ENCODE results near the gene PTPRG.

GRCh38 chr3:61673651-61674050, 112.3 kb downstream of the PTPRG start:
- TF ChIP-seq, protein P1, sequence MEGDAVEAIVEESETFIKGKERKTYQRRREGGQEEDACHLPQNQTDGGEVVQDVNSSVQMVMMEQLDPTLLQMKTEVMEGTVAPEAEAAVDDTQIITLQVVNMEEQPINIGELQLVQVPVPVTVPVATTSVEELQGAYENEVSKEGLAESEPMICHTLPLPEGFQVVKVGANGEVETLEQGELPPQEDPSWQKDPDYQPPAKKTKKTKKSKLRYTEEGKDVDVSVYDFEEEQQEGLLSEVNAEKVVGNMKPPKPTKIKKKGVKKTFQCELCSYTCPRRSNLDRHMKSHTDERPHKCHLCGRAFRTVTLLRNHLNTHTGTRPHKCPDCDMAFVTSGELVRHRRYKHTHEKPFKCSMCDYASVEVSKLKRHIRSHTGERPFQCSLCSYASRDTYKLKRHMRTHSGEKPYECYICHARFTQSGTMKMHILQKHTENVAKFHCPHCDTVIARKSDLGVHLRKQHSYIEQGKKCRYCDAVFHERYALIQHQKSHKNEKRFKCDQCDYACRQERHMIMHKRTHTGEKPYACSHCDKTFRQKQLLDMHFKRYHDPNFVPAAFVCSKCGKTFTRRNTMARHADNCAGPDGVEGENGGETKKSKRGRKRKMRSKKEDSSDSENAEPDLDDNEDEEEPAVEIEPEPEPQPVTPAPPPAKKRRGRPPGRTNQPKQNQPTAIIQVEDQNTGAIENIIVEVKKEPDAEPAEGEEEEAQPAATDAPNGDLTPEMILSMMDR (IDR thresholded peaks at IDR 0.05): no peak
- no peak for TF ChIP-seq POLR2AphosphoS5 (IDR thresholded peaks at IDR 0.05)

Data from suprapubic skin (tissue), 3 donors.